Neuronal stem cell (in vitro differentiated cells): ENCODE data around the gene SAMD9.
"Not testable (repeated sequence)": the region's sequence is repeated elsewhere in the genome, so short reads cannot be mapped to it uniquely, and the experiment has no call there.

Experiments used
- DNase-seq: peaks from one replicate; pipeline ENCODE4 v3.0.0-alpha.2; 2013; ENCODE audit warnings: low spot score
- H2AFZ ChIP-seq: one replicate; pipeline ENCODE4 v1.6.1; 2013; ENCODE audit warnings: mild to moderate bottlenecking, low read length, inconsistent platforms
- H2AK5ac ChIP-seq: 2 replicates; pipeline ENCODE4 v1.6.1; 2013; ENCODE audit warnings: low read depth, mild to moderate bottlenecking, inconsistent platforms, low read length, moderate library complexity, mixed read lengths
- H2BK120ac ChIP-seq: 2 replicates; pipeline ENCODE4 v1.6.1; 2013; ENCODE audit warnings: low read depth, mild to moderate bottlenecking, inconsistent platforms, low read length, moderate library complexity, mixed read lengths
- H2BK12ac ChIP-seq: one replicate; pipeline ENCODE4 v1.6.1; 2013; ENCODE audit warnings: low read length, inconsistent platforms
- H2BK15ac ChIP-seq: 2 replicates; pipeline ENCODE4 v1.6.1; 2013; ENCODE audit warnings: mild to moderate bottlenecking, low read length, inconsistent platforms, mixed read lengths
- H2BK5ac ChIP-seq: one replicate; pipeline ENCODE4 v1.6.1; 2013; ENCODE audit warnings: inconsistent platforms, mild to moderate bottlenecking, low read length, moderate library complexity
- H3K14ac ChIP-seq: one replicate; pipeline ENCODE4 v1.6.1; 2013; ENCODE audit warnings: low read length, inconsistent platforms
- H3K18ac ChIP-seq: 2 replicates; pipeline ENCODE4 v1.6.1; 2013; ENCODE audit warnings: low read length, inconsistent platforms
- H3K23ac ChIP-seq: 2 replicates; pipeline ENCODE4 v1.6.1; 2013; ENCODE audit warnings: low read depth, mild to moderate bottlenecking, mixed read lengths, low read length, inconsistent platforms; ENCODE audit not compliant: poor library complexity
- H3K27ac ChIP-seq: replicated peaks from 3 replicates; pipeline ENCODE4 v1.5.1; 2013; ENCODE audit warnings: low read length, inconsistent platforms
- H3K27me3 ChIP-seq, 3 experiments: 2 replicates each; pipeline ENCODE4 v1.6.1; 2013; ENCODE audit warnings: low read length in 3 of 3, mild to moderate bottlenecking in 2 of 3, inconsistent platforms in 1 of 3, low read depth in 1 of 3, mixed read lengths in 1 of 3, moderate library complexity in 1 of 3; ENCODE audit not compliant: control insufficient read depth in 3 of 3, insufficient read depth in 3 of 3
- H3K36me3 ChIP-seq, 2 donors: replicated peaks in 1 of 2; 2 replicates each; pipeline ENCODE4 v1.6.1; 2013; ENCODE audit warnings: low read length in 2 of 2; ENCODE audit not compliant: control insufficient read depth in 2 of 2, insufficient read depth in 2 of 2
- H3K4ac ChIP-seq: 2 replicates; pipeline ENCODE4 v1.6.1; 2013; ENCODE audit warnings: inconsistent platforms, mild to moderate bottlenecking, low read length, moderate library complexity
- H3K4me1 ChIP-seq, 2 donors: 1 replicate in 1 of 2; 2 replicates in 1 of 2; pipeline ENCODE4 v1.6.1; 2013; ENCODE audit warnings: low read length in 2 of 2, low read depth in 1 of 2; ENCODE audit not compliant: control insufficient read depth in 2 of 2, insufficient read depth in 1 of 2
- H3K4me2 ChIP-seq: one replicate; pipeline ENCODE4 v1.6.1; 2013; ENCODE audit warnings: mild to moderate bottlenecking, low read length, inconsistent platforms; ENCODE audit not compliant: insufficient read depth, poor library complexity, severe bottlenecking
- H3K4me3 ChIP-seq, 2 donors: 2 replicates each; pipeline ENCODE4 v1.5.1; 2013; ENCODE audit warnings: low read length in 2 of 2, mild to moderate bottlenecking in 2 of 2, inconsistent platforms in 1 of 2, moderate library complexity in 1 of 2
- H3K79me1 ChIP-seq: one replicate; pipeline ENCODE4 v1.6.1; 2013; ENCODE audit warnings: low read depth, mild to moderate bottlenecking, inconsistent platforms, low read length, moderate library complexity
- H3K9ac ChIP-seq: one replicate; pipeline ENCODE4 v1.6.1; 2013; ENCODE audit warnings: mild to moderate bottlenecking, low read depth, low read length, inconsistent platforms; ENCODE audit not compliant: poor library complexity
- H3K9me3 ChIP-seq, 2 donors: replicated peaks in 1 of 2; 2 replicates each; pipeline versions ENCODE3 to v1.6.1; 2013; ENCODE audit warnings: low read length in 2 of 2, mild to moderate bottlenecking in 2 of 2, inconsistent platforms in 1 of 2, low read depth in 1 of 2, mixed read lengths in 1 of 2, moderate library complexity in 1 of 2; ENCODE audit not compliant: control insufficient read depth in 2 of 2, insufficient read depth in 1 of 2
- H4K8ac ChIP-seq: one replicate; pipeline ENCODE4 v1.6.1; 2013; ENCODE audit warnings: low read depth, mild to moderate bottlenecking, inconsistent platforms, low read length, moderate library complexity
- H4K91ac ChIP-seq: one replicate; pipeline ENCODE4 v1.6.1; 2013; ENCODE audit warnings: low read length, low read depth, mild to moderate bottlenecking, inconsistent platforms; ENCODE audit not compliant: poor library complexity
- WGBS, 2 donors: extraction: QIAGEN DNeasy Blood & Tissue Kit; methylation state at CpG; one replicate each; pipeline ENCODE4 v1.1.7; 2013; ENCODE audit warnings: missing lambda C conversion rate in 2 of 2, mixed read lengths in 1 of 2; ENCODE audit not compliant: insufficient read length in 2 of 2, insufficient replicate concordance in 1 of 2; ENCODE audit errors: extremely low coverage in 2 of 2; 5-methylcytosine and 5-hydroxymethylcytosine counted together

SAMD9 gene

GRCh38 chr7:93056621-93057020 lies 61.2 kb downstream of the SAMD9 start:
- not testable (repeated sequence) for H3K79me1 ChIP-seq, H3K18ac ChIP-seq, H3K9me3 ChIP-seq, H3K36me3 ChIP-seq, H2BK5ac ChIP-seq, H3K9ac ChIP-seq, H2BK120ac ChIP-seq, H3K23ac ChIP-seq, H2BK15ac ChIP-seq, H3K27ac ChIP-seq, H3K14ac ChIP-seq, H2AFZ ChIP-seq, H3K27me3 ChIP-seq, DNase-seq, H2AK5ac ChIP-seq, H4K91ac ChIP-seq, H2BK12ac ChIP-seq, H3K4ac ChIP-seq, H4K8ac ChIP-seq, H3K4me3 ChIP-seq, H3K4me2 ChIP-seq, H3K4me1 ChIP-seq
- WGBS, 2 donors = no CpG with 5 or more reads among the region's 1 CpG

- Histone ChIP-seq H2BK12ac (no peak overlapping the region), H3K79me1 (no peaks in the 10 kb centered on the region), H4K91ac (no peak overlapping the region), H3K23ac (no peak overlapping the region), H3K27ac (no peak overlapping the region), H3K4me2 (no peak overlapping the region), H3K4me1 (no peaks in the 10 kb centered on the region), H3K14ac (no peak overlapping the region), H3K9ac (no peak overlapping the region), H3K4ac (no peak overlapping the region), H2BK5ac (no peak overlapping the region), H4K8ac (no peak overlapping the region), H3K27me3 (no peaks in the 10 kb centered on the region), H3K4me3 (no peak overlapping the region), H2AK5ac (no peak overlapping the region), H2BK15ac (no peak overlapping the region), H2BK120ac (no peak overlapping the region), H2AFZ (no peak overlapping the region), H3K9me3 (no peaks in the 10 kb centered on the region), H3K18ac (no peak overlapping the region), H3K36me3 (no peaks in the 10 kb centered on the region)
- DNase-seq = no peak
- WGBS, 2 donors = no CpG with 5 or more reads among the region's 5 CpGs
Measured at GRCh38 chr7:93055543-93056107, 62.2 kb downstream of the SAMD9 start.

GRCh38 chr7:93054975-93055374 lies 62.8 kb downstream of the SAMD9 start:
- no peak overlapping the region for H2BK120ac ChIP-seq
- H4K91ac ChIP-seq = no peak overlapping the region
- H3K79me1 ChIP-seq = no peaks in the 10 kb centered on the region
- no peak overlapping the region for H3K23ac ChIP-seq
- H3K4me3 ChIP-seq = no peak overlapping the region
- no peak overlapping the region for H3K18ac ChIP-seq
- H2AFZ ChIP-seq = no peak overlapping the region
- H3K4me1 ChIP-seq = no peaks in the 10 kb centered on the region
- no peak overlapping the region for H4K8ac ChIP-seq
- no peak overlapping the region for H3K27ac ChIP-seq
- no peak overlapping the region for H2BK12ac ChIP-seq
- no peaks in the 10 kb centered on the region for H3K9me3 ChIP-seq
- no peak overlapping the region for H2AK5ac ChIP-seq
- no peaks in the 10 kb centered on the region for H3K27me3 ChIP-seq
- no peak overlapping the region for H3K4me2 ChIP-seq
- H2BK15ac ChIP-seq = no peak overlapping the region
- WGBS, 2 donors = no CpG with 5 or more reads among the region's 3 CpGs
- no peak overlapping the region for H3K9ac ChIP-seq
- no peak for DNase-seq
- no peaks in the 10 kb centered on the region for H3K36me3 ChIP-seq
- no peak overlapping the region for H3K14ac ChIP-seq
- H3K4ac ChIP-seq = no peak overlapping the region
- H2BK5ac ChIP-seq = no peak overlapping the region

DNA sequence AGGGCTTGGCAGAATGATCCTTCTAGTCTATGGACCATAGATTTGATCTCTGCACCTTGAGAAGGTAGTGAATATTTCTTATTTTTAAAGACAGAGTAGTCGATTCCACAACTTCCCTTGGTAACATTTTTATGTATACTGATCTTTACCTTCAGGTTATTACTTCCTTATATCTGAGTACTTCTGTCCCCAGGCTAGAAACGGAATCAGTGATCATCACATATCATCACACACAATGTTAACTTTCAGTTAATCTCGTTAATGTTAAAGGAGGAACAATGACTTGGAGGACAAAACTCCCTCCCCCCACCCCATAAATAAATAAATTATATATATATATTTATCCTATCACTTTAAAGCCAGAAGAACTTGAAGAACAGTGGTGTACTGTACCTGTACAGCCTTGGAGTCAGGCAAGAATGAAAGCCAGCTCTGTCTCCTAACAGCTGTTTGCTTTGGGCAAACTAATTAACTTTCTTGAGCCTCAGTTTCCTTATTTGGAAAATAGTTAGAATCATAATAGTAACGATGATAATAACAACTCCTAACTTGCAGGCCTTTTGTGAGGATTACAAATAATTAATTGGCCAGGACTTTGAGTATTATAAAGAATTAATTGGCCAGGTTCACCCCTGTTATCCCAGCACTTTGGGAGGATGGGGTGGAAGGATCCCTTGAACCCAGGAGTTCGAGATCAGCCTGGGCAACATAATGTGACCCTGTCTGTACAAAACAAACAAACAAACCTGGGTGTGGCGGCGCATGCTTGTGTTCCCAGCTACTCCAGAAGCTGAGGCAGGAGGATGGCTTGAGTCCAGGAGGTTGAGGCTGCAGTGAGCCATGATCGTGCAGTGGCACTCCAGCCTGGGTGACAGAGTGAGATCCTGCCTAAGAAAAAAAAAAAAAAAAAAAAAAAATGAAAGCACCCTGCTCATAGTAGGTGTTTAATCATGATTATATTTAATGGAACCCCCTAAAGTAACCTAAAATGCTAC lies 63.5 kb downstream of the SAMD9 start:
- H3K4ac ChIP-seq = no peak overlapping the region
- no peak overlapping the region for H4K8ac ChIP-seq
- no CpG with 5 or more reads among the region's 8 CpGs for WGBS, 2 donors

More for the DNA sequence above, 63.5 kb downstream of the SAMD9 start:
- Histone ChIP-seq H4K91ac (no peak overlapping the region), H3K36me3 (no peaks in the 10 kb centered on the region), H3K14ac (no peak overlapping the region), H2AFZ (no peak overlapping the region), H3K27me3 (no peaks in the 10 kb centered on the region), H2BK5ac (no peak overlapping the region), H3K4me3 (no peak overlapping the region), H3K9me3 (no peaks in the 10 kb centered on the region), H3K4me1 (no peaks in the 10 kb centered on the region), H3K9ac (no peak overlapping the region), H2BK120ac (no peak overlapping the region), H2BK15ac (no peak overlapping the region), H3K18ac (no peak overlapping the region), H2BK12ac (no peak overlapping the region), H3K79me1 (no peaks in the 10 kb centered on the region), H3K27ac (no peak overlapping the region), H3K23ac (no peak overlapping the region), H2AK5ac (no peak overlapping the region), H3K4me2 (no peak overlapping the region)
- no peak for DNase-seq
